Stimulated activated CD4-positive, alpha-beta T cell treated with anti-CD3 and anti-CD28 coated beads, Interleukin-12 subunit alpha, Interleukin-12 subunit beta, amount 100 ng/mL, for 24 hours (primary cell): ENCODE measurements around the gene CROCC2.

Source experiments
- DNase-seq, 2 experiments: peaks; one replicate each; pipeline ENCODE4 v3.0.0-alpha.2; 2020; ENCODE audit warnings: low read depth in 2 of 2

Gene CROCC2

DNA sequence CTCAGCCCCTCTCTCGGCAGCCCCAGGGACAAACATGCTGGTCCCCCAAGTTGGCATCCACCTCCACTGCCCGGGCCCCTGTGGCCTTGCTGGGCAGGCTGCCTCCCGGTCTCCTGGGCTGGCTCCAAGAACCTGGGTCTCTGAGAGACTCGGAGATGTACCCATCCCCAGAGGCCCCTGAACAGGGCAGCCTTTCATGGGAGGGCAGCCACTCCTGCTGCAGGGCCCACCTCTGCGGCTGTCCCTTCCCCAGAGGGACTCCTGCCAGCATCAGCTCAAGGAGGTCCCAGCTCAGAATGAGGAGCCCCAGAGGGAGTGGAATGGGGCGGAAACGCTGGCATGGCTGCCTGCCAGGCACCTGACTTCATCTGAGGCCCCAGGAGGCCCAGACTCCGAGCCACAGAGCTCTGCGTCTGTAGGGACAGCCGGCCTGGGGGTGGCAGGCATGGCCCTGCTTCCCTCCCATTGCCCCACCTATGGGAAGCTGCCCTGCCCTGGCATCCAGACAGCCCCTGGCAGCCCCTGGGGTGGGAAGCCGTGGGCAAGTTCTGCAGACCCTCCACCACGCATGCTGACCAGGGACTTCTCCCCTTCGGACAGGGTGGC is 857 bp upstream of the CROCC2 start:
- no peak for DNase-seq

DNA sequence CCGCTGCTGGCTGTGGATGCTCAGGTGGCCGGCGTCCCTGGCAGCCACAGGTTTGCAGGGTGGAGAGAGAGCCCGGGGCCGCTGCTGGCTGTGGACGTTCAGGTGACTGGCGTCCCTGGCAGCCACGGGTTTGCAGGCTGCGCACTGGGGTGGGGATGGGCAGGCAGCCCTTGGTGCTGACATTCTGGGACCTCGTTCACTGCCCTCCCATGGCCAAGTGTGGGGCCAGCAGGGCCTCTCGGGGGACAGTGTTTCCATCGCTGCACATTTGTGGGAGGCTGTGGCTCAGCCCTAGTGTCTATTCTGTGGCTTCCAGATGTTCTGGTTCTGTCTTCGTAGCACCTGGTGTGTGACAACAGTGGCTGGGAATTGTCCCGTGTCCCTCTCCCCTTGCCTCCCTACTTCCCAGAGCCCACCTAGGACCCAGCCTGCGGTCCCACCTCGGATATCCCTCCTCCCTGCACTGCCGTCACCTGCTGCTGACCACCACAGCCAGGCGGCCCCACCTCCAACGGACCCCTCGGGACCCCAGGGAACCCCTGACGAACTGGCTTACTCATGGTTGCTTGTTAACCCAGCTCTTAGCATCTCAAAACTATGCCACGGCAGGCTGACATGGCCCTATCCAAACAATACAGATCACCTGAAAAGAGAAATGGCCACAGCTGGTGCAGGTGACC is 915 bp downstream of the CROCC2 start:
- no peak for DNase-seq

DNA sequence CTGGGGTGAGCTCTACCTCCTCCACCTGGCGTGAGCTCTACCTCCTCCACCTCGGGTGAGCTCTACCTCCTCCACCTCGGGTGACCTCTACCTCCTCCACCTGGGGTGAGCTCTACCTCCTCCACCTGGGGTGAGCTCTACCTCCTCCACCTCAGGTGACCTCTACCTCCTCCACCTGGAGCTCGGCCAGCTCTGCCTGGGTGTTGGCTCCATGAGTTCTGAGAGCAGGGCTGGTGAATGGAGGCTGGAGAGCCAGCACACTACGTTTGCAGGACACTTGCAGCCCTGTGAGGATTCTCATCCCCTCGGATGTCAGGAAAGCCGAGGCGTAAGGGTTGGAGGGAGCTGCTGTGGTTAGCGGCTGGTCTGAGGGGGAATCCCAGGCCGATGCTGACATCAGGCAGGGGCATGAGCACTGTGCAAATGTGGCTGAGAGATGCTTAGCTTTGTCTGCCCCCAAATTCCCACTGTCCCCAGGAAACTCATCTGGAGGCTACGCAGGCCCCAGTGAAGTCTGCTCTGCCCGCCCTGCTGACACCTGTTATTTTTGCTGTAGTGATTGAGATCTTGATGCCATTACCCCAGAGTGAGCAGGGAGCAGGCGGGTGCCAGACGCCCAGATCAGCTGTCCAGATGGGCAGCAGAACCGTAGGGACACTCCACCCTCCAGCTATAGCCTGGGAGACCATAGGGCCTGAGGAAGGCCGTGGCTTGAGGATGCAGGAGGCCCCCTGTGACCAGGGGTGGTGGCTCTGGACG is 3.3 kb downstream of the CROCC2 start:
- DNase-seq: no peak

DNA sequence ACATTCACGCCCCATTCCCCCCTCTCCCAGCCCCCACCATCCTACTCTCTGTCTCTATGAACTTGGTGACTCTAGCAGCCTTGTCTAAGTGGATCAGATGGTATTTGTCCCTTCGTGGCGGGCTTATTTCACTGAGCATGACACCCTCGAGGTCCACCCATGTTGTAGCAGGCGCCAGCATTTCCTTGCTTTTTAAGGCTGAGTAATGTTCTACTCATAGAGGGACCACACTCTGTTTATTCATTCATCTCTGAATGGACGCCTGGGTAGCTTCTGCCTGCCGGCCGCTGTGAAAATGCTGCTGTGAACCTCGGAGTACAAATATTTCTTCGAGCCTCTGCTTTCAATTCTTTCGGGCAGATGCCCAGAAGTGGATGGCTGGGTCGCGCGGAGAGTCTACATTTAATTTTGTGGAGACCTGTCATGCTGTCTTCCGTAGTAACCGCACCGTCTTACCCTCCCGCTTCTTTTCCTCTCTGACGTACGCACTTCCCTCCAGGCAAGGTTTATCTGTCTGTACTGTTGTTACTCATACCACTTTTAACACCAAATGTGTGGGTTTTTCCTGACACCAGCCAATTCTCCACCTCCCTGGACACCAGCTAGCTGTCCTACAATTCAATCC is 5.6 kb downstream of the CROCC2 start:
- no peak for DNase-seq

DNA sequence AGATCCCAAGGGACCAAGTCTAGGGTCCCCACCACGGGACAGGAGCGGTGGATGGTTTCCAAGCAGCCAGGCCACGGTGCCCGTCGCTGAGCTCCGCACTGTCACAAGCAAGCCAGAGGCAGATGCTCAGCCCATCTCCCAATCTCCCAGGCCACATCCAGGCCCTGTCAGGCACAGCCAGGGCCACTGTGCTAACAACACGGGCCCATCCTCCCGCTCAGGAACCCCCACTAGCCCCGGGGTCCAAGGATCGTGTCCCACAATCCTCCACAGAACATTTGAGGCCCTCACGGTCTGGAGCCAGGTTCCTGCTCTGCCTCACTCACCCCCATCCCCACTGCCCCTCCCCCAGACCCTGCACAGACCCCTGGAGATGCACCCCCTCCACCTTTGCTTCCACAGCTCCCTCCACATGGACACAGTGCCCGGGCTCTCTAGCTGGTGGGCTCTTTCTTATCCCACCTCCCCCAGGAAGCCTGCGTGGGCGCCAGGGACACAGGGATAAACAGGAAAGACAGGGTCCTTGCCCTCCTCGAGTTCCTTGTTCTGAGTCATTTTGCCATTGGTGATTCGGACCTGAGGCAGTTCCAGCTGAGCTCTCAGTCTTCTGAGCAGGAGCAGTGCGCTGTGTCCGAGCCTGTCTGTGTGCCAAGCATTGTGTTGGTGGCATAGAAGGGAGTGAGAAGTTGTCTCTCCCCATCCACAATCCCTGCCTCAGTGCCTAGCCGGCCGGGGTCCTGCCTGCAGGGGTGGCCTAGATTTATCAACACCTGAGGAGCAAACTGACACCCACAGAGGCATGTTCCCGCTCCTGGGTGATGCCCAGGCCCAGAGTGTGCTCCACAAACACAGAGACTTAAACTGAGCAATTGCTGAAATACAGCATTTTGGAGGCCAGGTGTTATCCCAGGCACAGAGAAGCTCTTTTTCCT is 7.0 kb downstream of the CROCC2 start:
- no peak for DNase-seq

DNA sequence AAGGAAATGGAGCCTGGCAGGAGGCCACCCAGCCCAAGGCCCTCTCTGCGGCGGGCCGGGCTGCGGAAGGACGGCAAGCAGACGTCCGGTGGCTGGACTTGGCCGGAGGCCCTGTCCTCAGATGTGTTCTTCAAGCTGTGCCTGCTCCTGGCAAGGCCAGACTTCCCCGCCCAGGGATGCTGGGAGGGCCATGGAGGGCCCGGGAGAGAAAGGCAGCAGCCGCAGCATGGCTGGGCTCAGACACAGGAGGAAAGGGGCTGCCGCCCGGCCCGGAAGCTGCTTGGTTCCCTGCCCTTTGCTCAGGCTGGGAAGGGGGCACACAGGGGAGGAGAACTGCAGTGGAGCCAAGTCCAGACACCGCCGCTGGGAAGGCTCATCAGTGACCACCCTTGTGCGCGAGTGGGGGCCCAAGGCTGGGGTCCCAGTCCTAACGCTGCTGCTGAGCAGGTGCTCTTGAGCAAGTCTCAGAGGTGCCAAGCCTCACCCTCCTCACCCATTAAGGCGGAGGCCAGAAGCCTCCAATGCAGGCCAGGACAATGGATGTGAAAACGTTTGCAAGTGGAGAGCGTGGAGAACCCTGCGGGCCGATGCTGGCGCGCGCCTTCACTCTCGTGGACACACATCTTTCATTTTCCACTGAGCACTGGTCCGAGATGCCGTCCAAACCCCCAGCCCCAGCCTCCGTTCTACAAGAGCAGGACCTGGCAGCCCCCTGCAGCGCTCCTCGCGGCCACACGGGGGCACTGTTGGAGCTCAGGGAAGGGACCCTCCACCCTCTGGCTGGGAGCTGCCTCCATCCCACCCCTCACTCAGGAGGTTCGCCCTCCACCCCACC is 7.9 kb downstream of the CROCC2 start:
- peak; percentile 19 to 59 for DNase-seq

DNA sequence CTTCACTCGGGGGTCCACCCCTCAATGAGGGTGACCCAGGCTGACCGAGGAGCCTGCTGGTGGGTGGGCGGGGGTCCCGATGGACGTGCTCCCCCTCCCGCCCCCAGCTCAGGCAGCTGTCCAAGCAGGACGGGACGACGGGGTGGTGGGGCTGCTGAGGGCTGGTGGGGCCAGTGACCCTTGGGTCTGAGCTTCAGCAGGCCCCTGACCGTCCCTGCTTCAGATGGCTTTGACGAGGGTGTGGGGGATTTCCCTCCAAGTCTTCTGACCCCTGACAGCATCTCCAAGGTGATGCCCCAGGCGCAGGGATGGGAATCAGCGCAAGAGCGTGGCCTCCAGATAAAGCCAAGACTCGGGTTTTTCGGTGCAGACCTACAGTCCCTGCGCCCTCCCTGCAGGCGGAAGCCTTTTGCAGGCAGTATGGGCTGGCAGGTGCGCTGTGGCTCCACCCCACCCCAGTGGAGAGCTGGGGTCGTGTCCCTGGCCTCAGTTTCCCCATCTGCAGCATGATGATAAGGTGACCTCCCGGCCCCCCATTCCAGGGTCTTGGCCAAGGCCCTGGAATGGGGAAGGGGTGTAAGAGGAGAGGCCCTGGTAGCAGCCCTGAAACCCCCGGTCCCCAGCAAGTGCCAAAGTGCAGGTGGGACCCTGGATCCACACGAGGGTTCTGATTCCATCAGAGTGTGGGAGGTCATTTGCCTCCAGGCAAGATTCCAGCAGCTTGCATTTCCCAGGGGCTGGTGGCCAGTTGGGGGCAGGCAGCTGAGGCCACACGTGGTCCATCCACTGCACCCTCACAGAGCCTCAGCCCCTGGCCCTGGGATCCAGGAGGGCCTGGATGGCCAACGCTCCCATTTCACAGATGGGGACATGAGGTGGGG is 8.7 kb downstream of the CROCC2 start:
- DNase-seq: no peak

DNA sequence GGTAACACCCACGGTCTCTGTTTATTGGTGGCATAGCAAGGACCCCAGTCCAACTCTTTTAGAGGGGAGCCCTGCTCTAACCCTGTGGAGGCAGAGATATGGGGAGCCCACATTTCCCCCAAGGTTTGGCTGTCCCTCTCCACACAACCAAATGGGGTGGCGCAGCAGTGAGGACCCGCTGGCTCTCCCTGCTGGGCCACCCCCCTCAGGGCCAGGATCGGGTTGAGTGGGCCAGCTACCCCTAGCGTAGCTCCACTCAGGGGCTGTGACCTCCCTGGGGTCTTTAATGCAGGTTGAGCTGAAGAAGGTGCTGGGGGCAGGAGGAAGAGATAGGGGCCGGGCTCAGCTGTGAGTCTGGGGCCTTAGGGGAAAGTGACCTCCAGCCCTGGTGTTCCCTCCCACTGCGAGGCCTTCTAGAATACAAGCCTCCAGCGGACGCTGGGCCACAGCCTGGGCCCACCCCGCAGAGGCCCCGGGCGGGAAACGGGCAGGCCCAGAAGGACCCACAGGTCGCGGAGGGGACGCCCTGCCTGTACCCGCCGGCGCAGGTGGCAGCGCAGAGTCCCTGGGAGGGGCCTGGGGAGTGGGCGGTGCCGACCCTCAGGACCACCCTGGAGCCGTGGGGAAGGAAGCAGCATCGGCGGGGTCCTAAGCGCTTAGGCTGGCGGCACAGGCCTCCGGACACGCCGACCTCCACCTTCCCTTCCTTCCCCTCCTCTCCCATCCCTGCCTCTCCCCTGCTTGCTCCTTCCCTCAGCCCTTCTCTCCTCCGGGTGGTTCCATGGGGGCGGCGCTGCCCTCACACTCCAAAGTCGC is 9.6 kb downstream of the CROCC2 start:
- no peak for DNase-seq

DNA sequence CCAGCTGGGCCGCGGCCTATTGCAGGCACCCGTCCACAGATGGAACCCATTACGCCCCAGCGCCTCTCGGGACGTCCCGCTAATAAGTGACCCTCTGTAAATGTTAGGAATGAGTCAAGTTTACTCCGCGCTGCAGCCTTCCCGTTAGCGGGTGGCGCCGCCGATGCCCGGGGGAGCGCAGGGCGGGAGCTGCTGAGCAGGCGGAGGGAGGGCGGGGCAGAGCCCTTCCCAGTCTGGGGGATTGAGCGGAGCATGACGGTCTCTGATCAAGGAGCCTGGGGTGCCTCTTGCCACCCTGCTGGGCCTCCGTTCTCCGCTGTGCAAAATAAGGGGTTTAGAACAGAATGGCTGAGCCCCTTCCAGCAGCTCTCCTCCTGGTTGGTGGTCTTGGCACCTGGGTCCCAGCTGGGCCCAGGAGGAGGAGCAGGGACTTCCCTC is 10.5 kb downstream of the CROCC2 start:
- DNase-seq: no peak

DNA sequence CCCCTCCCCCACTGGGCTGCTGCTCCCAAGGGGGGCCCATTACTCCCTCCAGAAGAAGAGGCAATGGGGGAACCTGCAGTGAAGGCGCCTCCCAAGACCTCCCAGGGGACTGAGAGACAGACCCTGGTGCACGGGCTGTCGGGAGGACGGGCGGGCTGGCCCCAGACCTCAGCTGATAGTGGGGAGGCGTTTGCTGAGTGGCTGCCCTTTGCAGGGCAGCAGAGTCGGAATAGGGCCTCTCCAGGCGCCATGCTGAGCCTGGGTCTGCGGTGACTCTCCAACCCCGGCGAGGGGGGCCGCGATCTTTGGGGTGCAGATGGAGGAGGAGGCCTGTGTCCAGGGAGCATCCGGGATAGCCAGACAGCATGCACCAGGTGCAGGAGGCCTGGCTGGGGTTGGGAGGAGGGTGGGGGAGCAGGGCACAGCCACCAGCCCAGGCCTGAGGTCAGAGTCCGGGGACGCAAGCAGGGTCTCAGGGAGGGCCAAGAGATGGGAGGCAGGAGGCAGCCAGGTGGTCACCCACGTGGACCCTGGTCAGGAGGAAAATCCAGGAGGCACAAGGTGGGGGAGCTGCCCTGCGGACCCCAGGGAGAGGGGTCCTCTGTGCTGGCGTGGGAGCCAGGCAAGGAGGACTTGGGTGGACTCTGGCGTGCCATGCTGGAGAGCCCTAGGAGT is 11.0 kb downstream of the CROCC2 start:
- no peak for DNase-seq

DNA sequence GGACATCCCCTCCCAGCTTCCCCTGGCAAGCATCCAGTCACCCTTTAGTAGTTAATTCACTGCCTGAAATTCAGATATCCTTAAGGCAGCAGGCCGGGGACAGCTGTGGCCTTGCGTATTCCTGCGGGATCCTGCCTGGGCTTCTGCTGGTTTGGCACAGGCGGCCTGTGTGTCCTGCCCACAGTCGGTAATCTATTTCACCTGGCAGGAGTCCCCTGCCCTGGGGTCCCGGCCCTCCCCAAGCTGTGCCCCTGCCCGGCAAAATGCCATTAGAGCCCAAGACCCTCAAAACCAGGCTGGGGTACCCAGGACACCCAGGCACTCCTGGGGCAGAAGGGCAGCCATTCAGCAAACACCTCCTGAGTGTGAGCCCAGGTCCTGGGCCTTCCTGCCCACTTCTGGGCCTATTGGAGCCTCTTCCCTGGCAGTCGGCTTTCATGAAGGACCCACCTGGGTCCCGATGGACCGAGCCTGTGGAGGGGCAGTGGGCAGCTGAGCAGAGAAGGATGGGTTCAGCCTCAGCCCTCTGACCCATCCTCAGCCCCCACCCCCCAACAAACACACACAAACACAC is 11.6 kb downstream of the CROCC2 start:
- no peak for DNase-seq

DNA sequence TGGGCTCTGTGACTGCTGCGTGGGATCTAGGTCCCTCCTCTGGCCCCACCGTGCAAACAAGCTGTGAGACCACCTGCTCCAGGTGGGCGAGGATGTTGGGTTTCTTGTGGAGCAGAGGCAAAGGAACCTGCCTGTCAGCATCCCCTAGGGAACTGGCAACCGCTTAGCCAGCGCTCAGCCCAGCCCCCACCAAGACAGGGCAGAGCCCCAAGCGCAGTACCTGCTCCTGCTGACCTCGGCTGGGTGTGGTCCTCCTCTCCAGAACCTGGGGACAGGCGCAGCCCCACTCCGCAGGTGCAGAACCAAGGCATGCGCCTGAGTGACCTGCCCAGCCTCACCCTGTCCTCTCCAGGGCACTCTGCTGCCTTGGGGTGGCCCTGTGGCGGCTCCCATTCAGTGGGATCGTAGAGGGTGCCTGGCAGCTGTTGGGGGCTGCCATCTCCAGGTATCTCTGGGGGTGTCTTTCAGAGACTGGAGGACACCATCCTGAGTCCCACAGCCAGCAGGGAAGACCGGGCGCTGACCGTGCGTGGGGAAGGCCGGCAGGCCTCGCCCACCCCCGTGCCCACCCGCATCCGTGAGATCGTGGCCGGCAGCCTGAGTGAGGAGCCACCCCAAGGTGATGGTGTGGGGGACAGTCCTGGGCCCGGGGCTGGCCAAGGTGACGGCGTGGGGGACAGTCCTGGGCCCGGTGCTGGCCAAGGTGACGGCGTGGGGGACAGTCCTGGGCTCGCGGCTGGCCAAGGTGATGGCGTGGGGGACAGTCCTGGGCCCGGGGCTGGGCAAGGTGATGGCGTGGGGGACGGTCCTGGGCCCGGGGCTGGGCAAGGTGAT is 12.3 kb downstream of the CROCC2 start:
- no peak for DNase-seq

DNA sequence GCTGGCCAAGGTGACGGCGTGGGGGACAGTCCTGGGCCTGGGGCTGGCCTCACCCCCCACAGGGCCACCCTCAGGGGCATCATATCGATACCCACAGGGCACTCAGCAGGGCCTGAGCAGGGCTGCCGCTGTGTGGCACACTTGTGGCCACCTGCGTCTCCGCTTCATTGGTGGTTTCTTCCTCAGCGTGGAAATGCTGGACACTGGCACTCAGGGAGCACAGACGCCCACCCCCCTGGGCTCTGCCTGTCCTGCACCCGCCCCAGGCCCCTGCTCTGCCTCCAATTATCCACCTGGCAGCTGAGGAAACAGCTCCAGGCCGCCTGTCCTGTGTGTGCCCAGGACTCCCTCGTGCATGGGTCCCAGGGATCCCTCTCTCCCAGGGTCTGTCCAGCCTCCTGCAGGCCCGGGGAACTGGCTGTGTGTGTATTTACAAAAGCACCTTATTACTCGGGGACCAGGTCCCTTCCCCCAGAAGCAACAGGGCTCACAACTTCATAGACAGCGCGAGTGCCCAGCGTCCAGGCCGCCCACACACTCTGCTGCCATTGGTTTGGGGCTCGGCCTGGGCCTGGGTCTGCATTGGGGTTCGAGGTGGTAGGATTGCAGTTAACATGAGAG is 13.1 kb downstream of the CROCC2 start:
- no peak for DNase-seq

DNA sequence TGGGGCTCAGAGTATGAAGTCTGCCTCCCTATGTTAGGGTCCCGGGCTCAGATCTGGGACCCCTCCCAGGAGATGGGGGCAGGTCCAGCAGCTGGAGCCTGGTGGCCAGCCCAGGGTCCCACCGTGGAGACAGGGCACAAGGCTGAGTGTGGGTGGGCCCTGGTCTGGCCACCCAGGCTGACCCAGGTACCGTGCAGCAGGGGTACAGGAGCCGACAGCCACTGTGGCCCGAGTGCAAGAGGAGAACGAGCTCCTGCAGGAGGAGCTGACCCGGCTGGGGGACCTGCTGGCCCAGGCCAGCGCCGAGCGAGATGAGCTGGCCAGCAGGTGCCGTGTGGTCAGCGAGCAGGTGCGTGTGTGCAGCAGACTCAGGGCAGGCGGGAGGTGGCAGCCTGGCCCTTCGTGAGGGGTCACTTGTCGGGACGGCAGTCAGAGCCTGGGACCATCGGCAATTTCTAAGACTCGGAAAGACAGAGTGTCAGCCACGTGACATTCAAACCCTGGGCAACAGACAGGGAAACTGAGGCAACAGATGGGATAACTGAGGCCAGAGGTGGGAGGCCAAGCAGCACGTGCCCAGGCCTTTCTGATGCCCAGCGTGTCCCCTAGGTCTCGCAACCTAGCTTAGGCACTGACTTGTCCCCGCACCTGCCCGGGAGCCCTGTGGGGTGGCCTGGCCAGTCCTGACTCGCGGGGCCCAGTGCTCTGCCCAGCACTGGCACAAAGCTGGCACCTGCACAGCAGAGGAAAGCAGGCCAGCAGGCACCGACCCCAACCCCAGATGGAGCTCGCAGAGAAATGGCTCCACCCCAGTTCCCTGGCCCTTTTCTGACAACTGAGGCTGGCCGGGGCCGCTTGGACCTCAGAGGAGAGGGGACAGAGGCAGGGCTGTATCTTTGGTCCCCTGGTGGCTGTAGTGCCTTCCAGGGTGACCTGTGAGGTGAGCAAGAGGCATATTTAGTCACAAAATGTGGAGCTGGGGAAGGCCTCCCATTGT is 13.9 kb downstream of the CROCC2 start:
- DNase-seq: no peak

DNA sequence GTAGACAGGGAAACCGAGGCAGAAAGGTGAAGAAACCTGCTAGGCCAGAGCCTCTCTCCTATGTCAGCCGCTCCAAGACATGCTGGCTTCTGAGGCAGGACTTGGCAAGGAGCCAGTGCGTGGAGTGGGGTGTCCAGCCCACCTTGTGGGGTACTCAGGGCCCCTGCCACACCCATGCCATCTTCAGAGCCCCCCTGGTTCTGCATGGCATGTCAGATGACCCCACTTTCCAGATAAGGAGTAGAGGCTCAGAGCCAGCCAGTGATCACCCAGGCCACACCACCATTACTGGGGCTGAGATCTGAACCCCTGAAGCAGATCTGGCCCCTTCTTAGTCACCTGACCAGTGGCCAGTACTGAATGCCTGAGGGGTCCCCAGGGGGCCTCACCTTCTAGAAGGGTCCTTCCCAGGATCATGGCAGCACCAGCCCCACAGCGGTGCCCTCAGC is 14.7 kb downstream of the CROCC2 start:
- no peak for DNase-seq
